ENCODE data around the gene REV1. TPM values are rescaled to one million over a fixed set of nuclear protein-coding genes. Genes with fewer than 3 reads are reported as not detected.

REV1 gene
- total and polyA plus RNA-seq, 2 donors (not counting 3 experiments of a cell fraction or from before 2014, with no cell fraction given) = 16.6 to 50.3 TPM

GRCh38 chr2:99476629-99477028 lies 13.2 kb downstream of the REV1 start:
- H3K27ac ChIP-seq (ENCODE audit: insufficient read depth, low read depth, low read length) = no peak overlapping the region
- no peak overlapping the region for H3K4me2 ChIP-seq (ENCODE audit: insufficient read depth, low read length)
- H3K9me3 ChIP-seq (replicated peaks; ENCODE audit: control insufficient read depth, insufficient read depth, low read length) = no peaks in the 10 kb centered on the region
- no peak overlapping the region for H2AFZ ChIP-seq (ENCODE audit: low read depth, low read length)
- BruUV-seq (replicated peaks) = no TSS peak
- peaks cover 88% of the 10 kb centered on the region for H3K79me2 ChIP-seq (ENCODE audit: control insufficient read depth, insufficient read depth, low read length)
- H3K9me1 ChIP-seq (replicated peaks; ENCODE audit: control insufficient read depth, extremely low read depth, insufficient read depth, low read length) = no peaks in the 10 kb centered on the region
- no peaks in the 10 kb centered on the region for H4K20me1 ChIP-seq (replicated peaks; ENCODE audit: control insufficient read depth, extremely low read depth, insufficient read depth, low read length)
- TF ChIP-seq MYC (IDR thresholded peaks at IDR 0.05; ENCODE audit: low read depth, low read length) (no peak), GATA2 (IDR thresholded peaks at IDR 0.05; ENCODE audit: insufficient read depth, insufficient read length, low read depth, low read length) (no peak), EZH2 (IDR thresholded peaks at IDR 0.05; ENCODE audit: borderline replicate concordance, low read depth, low read length, severe bottlenecking) (no peak), JUN (IDR thresholded peaks at IDR 0.05; ENCODE audit: borderline replicate concordance, insufficient read depth, insufficient read length, low read depth) (no peak), POLR2A (IDR thresholded peaks at IDR 0.05; ENCODE audit: low read depth, low read length) (no peak), FOS (IDR thresholded peaks at IDR 0.05; ENCODE audit: borderline replicate concordance, insufficient read depth, low read length) (no peak), MAX (IDR thresholded peaks at IDR 0.05; ENCODE audit: insufficient read depth, insufficient read length) (no peak), POLR2AphosphoS5 (IDR thresholded peaks at IDR 0.05; ENCODE audit: insufficient read depth, low read depth, low read length) (no peak)
- TF ChIP-seq, protein P1, sequence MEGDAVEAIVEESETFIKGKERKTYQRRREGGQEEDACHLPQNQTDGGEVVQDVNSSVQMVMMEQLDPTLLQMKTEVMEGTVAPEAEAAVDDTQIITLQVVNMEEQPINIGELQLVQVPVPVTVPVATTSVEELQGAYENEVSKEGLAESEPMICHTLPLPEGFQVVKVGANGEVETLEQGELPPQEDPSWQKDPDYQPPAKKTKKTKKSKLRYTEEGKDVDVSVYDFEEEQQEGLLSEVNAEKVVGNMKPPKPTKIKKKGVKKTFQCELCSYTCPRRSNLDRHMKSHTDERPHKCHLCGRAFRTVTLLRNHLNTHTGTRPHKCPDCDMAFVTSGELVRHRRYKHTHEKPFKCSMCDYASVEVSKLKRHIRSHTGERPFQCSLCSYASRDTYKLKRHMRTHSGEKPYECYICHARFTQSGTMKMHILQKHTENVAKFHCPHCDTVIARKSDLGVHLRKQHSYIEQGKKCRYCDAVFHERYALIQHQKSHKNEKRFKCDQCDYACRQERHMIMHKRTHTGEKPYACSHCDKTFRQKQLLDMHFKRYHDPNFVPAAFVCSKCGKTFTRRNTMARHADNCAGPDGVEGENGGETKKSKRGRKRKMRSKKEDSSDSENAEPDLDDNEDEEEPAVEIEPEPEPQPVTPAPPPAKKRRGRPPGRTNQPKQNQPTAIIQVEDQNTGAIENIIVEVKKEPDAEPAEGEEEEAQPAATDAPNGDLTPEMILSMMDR (IDR thresholded peaks at IDR 0.05; ENCODE audit: extremely low read depth in 1 of 2, insufficient read depth in 1 of 2, low read depth in 1 of 2, low read length in 2 of 2) = no peak
- DNase-seq (ENCODE audit: low read depth, low spot score) (no peak), FAIRE-seq (no peak)
- POLR2A ChIA-PET = no interaction called here
- intact Hi-C loops (cut with micrococcal nuclease) = no loop called here
- no peak overlapping the region for H3K9ac ChIP-seq (replicated peaks; ENCODE audit: extremely low read depth, insufficient read depth, low read length)
- H3K4me1 ChIP-seq (ENCODE audit: control insufficient read depth, extremely low read depth, insufficient read depth, low read length) = peaks cover 28% of the 10 kb centered on the region
- no peaks in the 10 kb centered on the region for H3K27me3 ChIP-seq (ENCODE audit: control insufficient read depth in 2 of 2, insufficient read depth in 2 of 2, low read length in 2 of 2)
- dilution Hi-C loops (cut with MboI; ENCODE audit: extremely low pct_ligation_motif_present, low sequenced_read_pairs) = no loop called here
- no peak overlapping the region for H3K4me3 ChIP-seq (replicated peaks in 1 of 3; ENCODE audit: insufficient read depth in 1 of 3, low read depth in 1 of 3, low read length in 3 of 3)
- H3K36me3 ChIP-seq (ENCODE audit: control insufficient read depth in 2 of 2, extremely low read depth in 1 of 2, insufficient read depth in 2 of 2, low read length in 2 of 2) = peaks cover 0 to 3% of the 10 kb centered on the region in 2 experiments
- CTCF ChIA-PET = no interaction called here
